ENCODE data around the gene NKD1. TPM values are rescaled to one million over a fixed set of nuclear protein-coding genes. Genes with fewer than 3 reads are reported as not detected.
A peak's percentile ranks its signal among the peaks of the same experiment; 100 is the strongest.

Gene NKD1
- total and polyA plus RNA-seq, 9 donors: 2.5 to 72.1 (median 12.7) TPM

- H3K9me3 ChIP-seq: no peaks in the 10 kb centered on the region
- no peak for TF ChIP-seq POLR2A (IDR thresholded peaks at IDR 0.05)
- TF ChIP-seq EP300 (IDR thresholded peaks at IDR 0.05): no peak
- H3K4me3 ChIP-seq: no peak overlapping the region
- no peaks in the 10 kb centered on the region for H3K27me3 ChIP-seq
- intact Hi-C loops (cut with DNase I): no loop called here
- DNase-seq: no peak
- WGBS, 3 donors: 94 to 95% (median 94%) methylated on average over 7 of the region's 7 CpGs
- H3K27ac ChIP-seq: no peak overlapping the region
- no peaks in the 10 kb centered on the region for H3K36me3 ChIP-seq
- H3K4me1 ChIP-seq (ENCODE audit: insufficient read depth): peaks cover 13% of the 10 kb centered on the region
These were observed 22.2 kb downstream of the NKD1 start for GRCh38 chr16:50570354-50570753.

DNA sequence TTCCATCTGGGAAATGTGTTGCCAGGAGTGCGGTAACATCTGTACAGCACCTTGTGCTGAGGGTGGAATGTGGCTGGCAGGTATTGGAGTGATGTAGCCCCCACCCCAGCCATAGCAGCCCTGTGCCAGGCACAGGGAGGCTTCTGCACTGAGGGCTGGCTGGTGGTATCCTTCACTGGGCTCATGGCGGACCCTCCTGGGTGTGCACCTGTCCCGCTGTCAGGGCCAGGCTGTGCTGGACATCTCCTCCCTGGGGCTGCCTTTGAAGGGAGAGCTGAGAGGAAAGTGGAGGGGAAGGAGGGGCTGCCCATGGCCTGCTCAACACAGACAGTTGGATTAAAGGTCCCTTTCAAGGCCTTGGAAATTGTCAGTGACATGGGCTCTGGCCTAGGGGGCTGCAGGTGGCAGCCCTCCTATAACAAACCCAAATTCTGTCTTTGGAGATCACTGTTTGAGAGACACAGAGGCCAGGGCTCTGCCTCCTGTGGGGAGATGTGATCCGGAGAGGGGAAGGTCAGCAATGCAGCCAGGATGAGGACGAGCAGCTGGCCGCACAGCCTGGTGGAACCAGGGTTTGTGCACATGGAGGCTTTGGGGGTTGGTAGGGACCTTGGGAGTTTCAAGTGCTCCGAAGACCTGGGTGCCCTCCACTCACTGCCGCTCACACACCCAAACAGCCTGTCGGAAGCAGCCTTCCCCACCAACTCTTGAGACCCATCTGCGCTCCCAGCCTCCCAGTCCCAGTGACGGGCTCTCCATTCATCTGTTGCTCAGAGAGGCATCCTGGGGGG is 22.8 kb downstream of the NKD1 start:
- WGBS, 3 donors: 93 to 95% (median 93%) methylated on average over 11 of the region's 11 CpGs
- H3K27ac ChIP-seq: no peak overlapping the region
- no peak overlapping the region for H3K4me3 ChIP-seq
- no peak for DNase-seq
- H3K27me3 ChIP-seq: no peaks in the 10 kb centered on the region
- no peak for TF ChIP-seq POLR2A (IDR thresholded peaks at IDR 0.05)
- TF ChIP-seq, protein P1, sequence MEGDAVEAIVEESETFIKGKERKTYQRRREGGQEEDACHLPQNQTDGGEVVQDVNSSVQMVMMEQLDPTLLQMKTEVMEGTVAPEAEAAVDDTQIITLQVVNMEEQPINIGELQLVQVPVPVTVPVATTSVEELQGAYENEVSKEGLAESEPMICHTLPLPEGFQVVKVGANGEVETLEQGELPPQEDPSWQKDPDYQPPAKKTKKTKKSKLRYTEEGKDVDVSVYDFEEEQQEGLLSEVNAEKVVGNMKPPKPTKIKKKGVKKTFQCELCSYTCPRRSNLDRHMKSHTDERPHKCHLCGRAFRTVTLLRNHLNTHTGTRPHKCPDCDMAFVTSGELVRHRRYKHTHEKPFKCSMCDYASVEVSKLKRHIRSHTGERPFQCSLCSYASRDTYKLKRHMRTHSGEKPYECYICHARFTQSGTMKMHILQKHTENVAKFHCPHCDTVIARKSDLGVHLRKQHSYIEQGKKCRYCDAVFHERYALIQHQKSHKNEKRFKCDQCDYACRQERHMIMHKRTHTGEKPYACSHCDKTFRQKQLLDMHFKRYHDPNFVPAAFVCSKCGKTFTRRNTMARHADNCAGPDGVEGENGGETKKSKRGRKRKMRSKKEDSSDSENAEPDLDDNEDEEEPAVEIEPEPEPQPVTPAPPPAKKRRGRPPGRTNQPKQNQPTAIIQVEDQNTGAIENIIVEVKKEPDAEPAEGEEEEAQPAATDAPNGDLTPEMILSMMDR (IDR thresholded peaks at IDR 0.05): no peak
- H3K9me3 ChIP-seq: no peaks in the 10 kb centered on the region
- no peaks in the 10 kb centered on the region for H3K36me3 ChIP-seq
- peaks cover 17% of the 10 kb centered on the region for H3K4me1 ChIP-seq (ENCODE audit: insufficient read depth)
- intact Hi-C loops (cut with DNase I): no loop called here

DNA sequence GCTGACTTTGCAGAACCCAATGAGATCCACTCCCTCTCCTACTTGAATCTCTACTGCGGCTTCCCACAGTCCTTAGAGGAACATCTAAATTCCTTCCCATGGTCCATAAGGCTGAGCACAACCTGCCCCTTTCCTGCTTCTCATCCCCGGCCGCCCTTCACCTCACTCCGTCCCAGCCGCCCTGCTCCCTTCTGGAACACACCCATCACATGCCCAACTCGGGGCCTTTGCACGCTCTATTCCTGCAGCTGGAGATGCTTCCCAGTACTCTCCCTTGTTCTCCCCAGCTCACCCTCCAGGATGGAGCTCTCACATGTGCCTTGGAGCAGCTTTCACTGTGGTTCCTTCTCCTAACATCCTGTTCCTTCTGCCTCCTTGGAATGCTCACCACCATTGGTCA is 23.6 kb downstream of the NKD1 start:
- intact Hi-C loops (cut with DNase I): no loop called here
- no peaks in the 10 kb centered on the region for H3K9me3 ChIP-seq
- no peaks in the 10 kb centered on the region for H3K27me3 ChIP-seq
- no peaks in the 10 kb centered on the region for H3K36me3 ChIP-seq
- H3K4me1 ChIP-seq (ENCODE audit: insufficient read depth): peaks cover 17% of the 10 kb centered on the region
- TF ChIP-seq POLR2A (IDR thresholded peaks at IDR 0.05) (no peak), EP300 (IDR thresholded peaks at IDR 0.05) (no peak)
- TF ChIP-seq, protein P1 (IDR thresholded peaks at IDR 0.05): no peak
- H3K4me3 ChIP-seq: no peak overlapping the region
- H3K27ac ChIP-seq: no peak overlapping the region
- 97% methylated on average over 7 of the region's 7 CpGs for WGBS, 3 donors
- DNase-seq: no peak

- 68 to 86% (median 79%) methylated on average over 7 of the region's 7 CpGs for whole genome bisulfite sequencing, 3 donors
- no peaks in the 10 kb centered on the region for H3K27me3 ChIP-seq
- no peak overlapping the region for H3K4me3 ChIP-seq
- TF ChIP-seq, protein P1 (IDR thresholded peaks at IDR 0.05): no peak
- no peak for TF ChIP-seq EP300 (IDR thresholded peaks at IDR 0.05)
- no peak for TF ChIP-seq POLR2A (IDR thresholded peaks at IDR 0.05)
- H3K9me3 ChIP-seq: no peaks in the 10 kb centered on the region
- H3K27ac ChIP-seq: no peak overlapping the region
- no peak for DNase-seq
- peaks cover 17% of the 10 kb centered on the region for H3K4me1 ChIP-seq (ENCODE audit: insufficient read depth)
- intact Hi-C loops (cut with DNase I): no loop called here
- H3K36me3 ChIP-seq: no peaks in the 10 kb centered on the region
These were observed 24.5 kb downstream of the NKD1 start for GRCh38 chr16:50572700-50573099.

- Histone ChIP-seq H3K27me3 (no peaks in the 10 kb centered on the region), H3K9me3 (no peaks in the 10 kb centered on the region), H3K27ac (peak overlapping the region in 1 of 2 donors; percentile 71), H3K4me3 (no peak overlapping the region), H3K36me3 (no peaks in the 10 kb centered on the region), H3K4me1 (ENCODE audit: insufficient read depth) (peaks cover 17% of the 10 kb centered on the region)
- DNase-seq: no peak
- whole genome bisulfite sequencing, 3 donors: 87 to 96% (median 93%) methylated on average over 5 of the region's 5 CpGs
- intact Hi-C loops (cut with DNase I): no loop called here
- TF ChIP-seq, protein P1 (IDR thresholded peaks at IDR 0.05): no peak
- TF ChIP-seq POLR2A (IDR thresholded peaks at IDR 0.05): no peak
- TF ChIP-seq EP300 (IDR thresholded peaks at IDR 0.05): no peak
These were observed 25.1 kb downstream of the NKD1 start for GRCh38 chr16:50573279-50573678.
